ENCODE data around the gene NDRG4.

DNA sequence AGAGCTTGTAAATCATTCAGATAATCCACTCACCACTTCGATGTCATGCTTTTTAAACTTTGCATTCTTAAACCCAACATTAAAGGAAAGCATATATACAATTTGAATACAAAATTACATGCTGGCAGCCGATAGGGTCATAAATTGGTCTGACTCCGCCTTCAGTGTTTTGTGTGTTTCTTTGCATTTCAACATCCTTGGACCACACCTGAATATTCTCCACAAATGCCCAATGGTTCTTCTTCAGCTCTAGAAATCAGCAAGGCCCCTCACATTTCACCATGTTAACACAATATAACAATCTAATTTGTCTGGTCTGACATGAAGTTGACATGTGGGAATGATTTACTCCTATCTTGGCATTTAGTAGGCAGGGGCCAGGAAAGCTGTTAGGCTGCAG lies 32.5 kb downstream of the NDRG4 start:
- TF ChIP-seq, protein P1, sequence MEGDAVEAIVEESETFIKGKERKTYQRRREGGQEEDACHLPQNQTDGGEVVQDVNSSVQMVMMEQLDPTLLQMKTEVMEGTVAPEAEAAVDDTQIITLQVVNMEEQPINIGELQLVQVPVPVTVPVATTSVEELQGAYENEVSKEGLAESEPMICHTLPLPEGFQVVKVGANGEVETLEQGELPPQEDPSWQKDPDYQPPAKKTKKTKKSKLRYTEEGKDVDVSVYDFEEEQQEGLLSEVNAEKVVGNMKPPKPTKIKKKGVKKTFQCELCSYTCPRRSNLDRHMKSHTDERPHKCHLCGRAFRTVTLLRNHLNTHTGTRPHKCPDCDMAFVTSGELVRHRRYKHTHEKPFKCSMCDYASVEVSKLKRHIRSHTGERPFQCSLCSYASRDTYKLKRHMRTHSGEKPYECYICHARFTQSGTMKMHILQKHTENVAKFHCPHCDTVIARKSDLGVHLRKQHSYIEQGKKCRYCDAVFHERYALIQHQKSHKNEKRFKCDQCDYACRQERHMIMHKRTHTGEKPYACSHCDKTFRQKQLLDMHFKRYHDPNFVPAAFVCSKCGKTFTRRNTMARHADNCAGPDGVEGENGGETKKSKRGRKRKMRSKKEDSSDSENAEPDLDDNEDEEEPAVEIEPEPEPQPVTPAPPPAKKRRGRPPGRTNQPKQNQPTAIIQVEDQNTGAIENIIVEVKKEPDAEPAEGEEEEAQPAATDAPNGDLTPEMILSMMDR (IDR thresholded peaks at IDR 0.05; ENCODE audit: poor library complexity, severe bottlenecking): no peak
- TF ChIP-seq, protein P2, sequence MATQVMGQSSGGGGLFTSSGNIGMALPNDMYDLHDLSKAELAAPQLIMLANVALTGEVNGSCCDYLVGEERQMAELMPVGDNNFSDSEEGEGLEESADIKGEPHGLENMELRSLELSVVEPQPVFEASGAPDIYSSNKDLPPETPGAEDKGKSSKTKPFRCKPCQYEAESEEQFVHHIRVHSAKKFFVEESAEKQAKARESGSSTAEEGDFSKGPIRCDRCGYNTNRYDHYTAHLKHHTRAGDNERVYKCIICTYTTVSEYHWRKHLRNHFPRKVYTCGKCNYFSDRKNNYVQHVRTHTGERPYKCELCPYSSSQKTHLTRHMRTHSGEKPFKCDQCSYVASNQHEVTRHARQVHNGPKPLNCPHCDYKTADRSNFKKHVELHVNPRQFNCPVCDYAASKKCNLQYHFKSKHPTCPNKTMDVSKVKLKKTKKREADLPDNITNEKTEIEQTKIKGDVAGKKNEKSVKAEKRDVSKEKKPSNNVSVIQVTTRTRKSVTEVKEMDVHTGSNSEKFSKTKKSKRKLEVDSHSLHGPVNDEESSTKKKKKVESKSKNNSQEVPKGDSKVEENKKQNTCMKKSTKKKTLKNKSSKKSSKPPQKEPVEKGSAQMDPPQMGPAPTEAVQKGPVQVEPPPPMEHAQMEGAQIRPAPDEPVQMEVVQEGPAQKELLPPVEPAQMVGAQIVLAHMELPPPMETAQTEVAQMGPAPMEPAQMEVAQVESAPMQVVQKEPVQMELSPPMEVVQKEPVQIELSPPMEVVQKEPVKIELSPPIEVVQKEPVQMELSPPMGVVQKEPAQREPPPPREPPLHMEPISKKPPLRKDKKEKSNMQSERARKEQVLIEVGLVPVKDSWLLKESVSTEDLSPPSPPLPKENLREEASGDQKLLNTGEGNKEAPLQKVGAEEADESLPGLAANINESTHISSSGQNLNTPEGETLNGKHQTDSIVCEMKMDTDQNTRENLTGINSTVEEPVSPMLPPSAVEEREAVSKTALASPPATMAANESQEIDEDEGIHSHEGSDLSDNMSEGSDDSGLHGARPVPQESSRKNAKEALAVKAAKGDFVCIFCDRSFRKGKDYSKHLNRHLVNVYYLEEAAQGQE (IDR thresholded peaks at IDR 0.05; ENCODE audit: borderline replicate concordance): no peak
- TF ChIP-seq EZH2 (IDR thresholded peaks at IDR 0.05; ENCODE audit: borderline replicate concordance, insufficient read depth, low read length, poor library complexity, severe bottlenecking): no peak
- no peak for TF ChIP-seq RAD21 (conservative IDR thresholded peaks at IDR 0.05)

All from neural cell (in vitro differentiated cells).